ENCODE results near the gene NT5C3B.
"Not testable (repeated sequence)": the region's sequence is repeated elsewhere in the genome, so short reads cannot be mapped to it uniquely, and the experiment has no call there.

Gene NT5C3B

GRCh38 chr17:41837761-41838538 is 1.9 kb upstream of the NT5C3B start, which contains the start of gene KLHL10:
KLHL10 (plus strand) TSS chr17:41837825; CDS start chr17:41837933, 108 bp downstream.
- no peak for DNase-seq (ENCODE audit: low spot score)
- no peak for TF ChIP-seq CTCF (IDR thresholded peaks at IDR 0.05; ENCODE audit: extremely low read depth, missing control alignments)

GRCh38 chr17:41836550-41837196 is 641 bp upstream of the NT5C3B start:
- TF ChIP-seq CTCF (IDR thresholded peaks at IDR 0.05; ENCODE audit: extremely low read depth, missing control alignments) = no peak
- no peak for DNase-seq (ENCODE audit: low spot score)

GRCh38 chr17:41835214-41835799 is 725 bp downstream of the NT5C3B start:
- peak; percentile 72 for DNase-seq (ENCODE audit: low spot score)
- no peak for TF ChIP-seq CTCF (IDR thresholded peaks at IDR 0.05; ENCODE audit: extremely low read depth, missing control alignments)

- not testable (repeated sequence) for DNase-seq (ENCODE audit: low spot score)
Observed at GRCh38 chr17:41829961-41830360, 6.1 kb downstream of the NT5C3B start.

- TF ChIP-seq CTCF (IDR thresholded peaks at IDR 0.05; ENCODE audit: extremely low read depth, missing control alignments) = no peak
- DNase-seq (ENCODE audit: low spot score) = no peak
Observed at GRCh38 chr17:41825175-41825845, 10.7 kb downstream of the NT5C3B start.

- DNase-seq (ENCODE audit: low spot score) = no peak
- no peak for TF ChIP-seq CTCF (IDR thresholded peaks at IDR 0.05; ENCODE audit: extremely low read depth, missing control alignments)
Observed at GRCh38 chr17:41824086-41824485, 11.9 kb downstream of the NT5C3B start.

GRCh38 chr17:41823580-41823979 is 12.5 kb downstream of the NT5C3B start:
- DNase-seq (ENCODE audit: low spot score) = no peak
- TF ChIP-seq CTCF (IDR thresholded peaks at IDR 0.05; ENCODE audit: extremely low read depth, missing control alignments) = no peak
